ENCODE results near the gene UFSP2. TPM values are rescaled to one million over a fixed set of nuclear protein-coding genes. Genes with fewer than 3 reads are reported as not detected.

Gene UFSP2
- total RNA-seq, 1 donor from 2014 or later = 38.0 TPM

DNA sequence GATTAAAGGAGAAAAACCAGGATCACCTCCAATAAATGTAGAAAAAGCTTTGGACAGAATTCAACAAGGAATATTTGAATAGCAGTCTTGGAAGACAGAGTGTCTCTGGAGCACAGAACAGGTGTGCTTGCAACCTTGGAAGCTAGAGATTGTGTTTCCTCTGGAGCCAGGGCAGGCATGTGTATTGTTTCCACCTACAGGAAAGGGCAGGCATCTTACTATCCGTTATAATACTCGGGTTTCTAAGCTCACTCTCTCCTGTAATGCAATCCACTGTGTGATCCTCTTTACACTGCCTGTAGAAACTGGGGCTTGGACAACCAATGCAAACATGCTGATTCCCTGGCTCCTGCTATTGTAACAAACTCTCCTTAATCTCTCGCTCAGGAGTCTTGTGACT lies 31.4 kb upstream of the UFSP2 start:
- DNase-seq = no peak

DNA sequence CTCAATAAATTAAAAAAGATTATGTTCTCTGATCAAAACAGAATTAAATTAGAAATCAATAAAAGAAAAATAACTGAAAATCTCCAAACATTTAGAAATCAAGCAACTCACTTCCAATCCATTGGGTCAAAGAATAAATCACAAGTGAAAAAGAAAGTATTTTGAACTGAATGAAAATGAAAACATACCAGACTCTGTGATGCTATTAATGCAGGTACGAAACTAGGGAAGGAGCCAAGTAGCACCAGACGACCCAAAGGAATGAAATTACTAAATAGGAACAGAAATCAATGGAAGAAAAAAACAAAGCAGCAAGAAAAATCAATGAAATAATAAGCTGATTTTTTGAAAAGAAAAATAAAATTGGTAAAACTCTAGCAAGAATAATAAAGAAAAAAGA lies 30.4 kb upstream of the UFSP2 start:
- H3K36me3 Mint-ChIP-seq (ENCODE audit: unreplicated experiment) = no peaks in the 10 kb centered on the region

More for the DNA sequence above, 31.4 kb upstream of the UFSP2 start:
- Mint-ChIP-seq H3K27ac (ENCODE audit: unreplicated experiment) (no peak overlapping the region), H3K9me3 (ENCODE audit: unreplicated experiment) (no peaks in the 10 kb centered on the region), H3K4me3 (ENCODE audit: unreplicated experiment) (no peak overlapping the region), H3K36me3 (ENCODE audit: unreplicated experiment) (no peaks in the 10 kb centered on the region), H3K4me1 (ENCODE audit: low read depth, unreplicated experiment) (no peaks in the 10 kb centered on the region), H3K27me3 (ENCODE audit: unreplicated experiment) (no peaks in the 10 kb centered on the region)
- no peak for TF ChIP-seq CTCF (IDR thresholded peaks at IDR 0.05; ENCODE audit: partially characterized antibody, unreplicated experiment)

GRCh38 chr4:185445209-185445608 lies 19.4 kb upstream of the UFSP2 start:
- DNase-seq = no peak
- Mint-ChIP-seq H3K4me3 (ENCODE audit: unreplicated experiment) (no peak overlapping the region), H3K36me3 (ENCODE audit: unreplicated experiment) (no peaks in the 10 kb centered on the region), H3K27ac (ENCODE audit: unreplicated experiment) (no peak overlapping the region), H3K9me3 (ENCODE audit: unreplicated experiment) (no peaks in the 10 kb centered on the region), H3K4me1 (ENCODE audit: low read depth, unreplicated experiment) (no peaks in the 10 kb centered on the region), H3K27me3 (ENCODE audit: unreplicated experiment) (no peaks in the 10 kb centered on the region)
- no peak for TF ChIP-seq CTCF (IDR thresholded peaks at IDR 0.05; ENCODE audit: partially characterized antibody, unreplicated experiment)

More for the DNA sequence above, 30.4 kb upstream of the UFSP2 start:
- Mint-ChIP-seq H3K4me1 (ENCODE audit: low read depth, unreplicated experiment) (no peaks in the 10 kb centered on the region), H3K4me3 (ENCODE audit: unreplicated experiment) (no peak overlapping the region), H3K27ac (ENCODE audit: unreplicated experiment) (no peak overlapping the region), H3K27me3 (ENCODE audit: unreplicated experiment) (no peaks in the 10 kb centered on the region), H3K9me3 (ENCODE audit: unreplicated experiment) (no peaks in the 10 kb centered on the region)
- DNase-seq = no peak
- no peak for TF ChIP-seq CTCF (IDR thresholded peaks at IDR 0.05; ENCODE audit: partially characterized antibody, unreplicated experiment)

DNA sequence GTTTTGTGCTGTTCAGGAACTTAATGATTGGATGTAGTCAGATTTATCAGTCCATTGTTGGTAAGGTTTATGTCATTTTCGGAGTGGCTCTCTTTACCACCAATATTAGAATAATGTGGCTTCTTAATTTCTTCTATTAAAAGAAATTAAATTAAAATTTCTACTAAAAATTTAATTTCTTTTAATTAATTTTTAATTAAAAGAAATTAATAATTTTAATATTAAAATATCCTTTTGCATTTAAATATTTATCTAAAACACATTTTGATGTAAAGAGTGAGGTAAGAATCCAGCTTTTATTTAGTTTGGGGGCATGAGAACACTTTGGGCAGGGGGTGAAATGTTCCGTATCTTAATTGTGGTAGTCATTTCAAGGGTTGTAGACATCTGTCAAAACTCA lies 15.7 kb upstream of the UFSP2 start:
- DNase-seq = no peak
- no peak for TF ChIP-seq CTCF (IDR thresholded peaks at IDR 0.05; ENCODE audit: partially characterized antibody, unreplicated experiment)
- Mint-ChIP-seq H3K36me3 (ENCODE audit: unreplicated experiment) (no peaks in the 10 kb centered on the region), H3K9me3 (ENCODE audit: unreplicated experiment) (no peaks in the 10 kb centered on the region), H3K4me3 (ENCODE audit: unreplicated experiment) (no peak overlapping the region), H3K4me1 (ENCODE audit: low read depth, unreplicated experiment) (no peaks in the 10 kb centered on the region), H3K27ac (ENCODE audit: unreplicated experiment) (no peak overlapping the region), H3K27me3 (ENCODE audit: unreplicated experiment) (no peaks in the 10 kb centered on the region)

DNA sequence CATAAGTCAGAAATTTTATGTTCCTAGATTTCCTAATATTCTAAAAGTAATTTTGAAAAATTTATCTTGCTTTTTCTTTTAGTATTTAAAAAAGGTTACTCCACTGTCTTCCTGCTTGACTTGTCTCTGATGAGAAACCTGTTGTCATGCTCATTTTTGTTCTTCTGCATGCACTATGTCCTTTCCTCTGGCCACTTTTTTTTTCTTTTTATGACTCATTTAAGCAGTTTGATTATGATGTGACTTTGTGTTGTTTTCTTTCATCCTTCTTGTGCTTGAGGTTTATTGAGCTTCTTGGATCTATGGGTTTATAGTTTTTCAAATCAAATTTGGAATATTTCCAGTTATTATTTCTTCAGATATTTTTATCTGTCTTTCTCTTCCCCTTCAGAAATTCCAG lies 12.0 kb upstream of the UFSP2 start:
- H3K36me3 Mint-ChIP-seq (ENCODE audit: unreplicated experiment) = no peaks in the 10 kb centered on the region
- H3K4me1 Mint-ChIP-seq (ENCODE audit: low read depth, unreplicated experiment) = no peaks in the 10 kb centered on the region
- H3K9me3 Mint-ChIP-seq (ENCODE audit: unreplicated experiment) = no peaks in the 10 kb centered on the region
- no peak for TF ChIP-seq CTCF (IDR thresholded peaks at IDR 0.05; ENCODE audit: partially characterized antibody, unreplicated experiment)
- no peak overlapping the region for H3K27ac Mint-ChIP-seq (ENCODE audit: unreplicated experiment)
- H3K4me3 Mint-ChIP-seq (ENCODE audit: unreplicated experiment) = no peak overlapping the region
- H3K27me3 Mint-ChIP-seq (ENCODE audit: unreplicated experiment) = no peaks in the 10 kb centered on the region
- no peak for DNase-seq

Measured in glutamatergic neuron (in vitro differentiated cells).